ENCODE measurements around the gene SKAP1. TPM values are rescaled to one million over a fixed set of nuclear protein-coding genes. Genes with fewer than 3 reads are reported as not detected.

The SKAP1 gene
- total and polyA plus RNA-seq, 2 donors from 2014 or later, result 34.8 to 42.6 TPM

DNA sequence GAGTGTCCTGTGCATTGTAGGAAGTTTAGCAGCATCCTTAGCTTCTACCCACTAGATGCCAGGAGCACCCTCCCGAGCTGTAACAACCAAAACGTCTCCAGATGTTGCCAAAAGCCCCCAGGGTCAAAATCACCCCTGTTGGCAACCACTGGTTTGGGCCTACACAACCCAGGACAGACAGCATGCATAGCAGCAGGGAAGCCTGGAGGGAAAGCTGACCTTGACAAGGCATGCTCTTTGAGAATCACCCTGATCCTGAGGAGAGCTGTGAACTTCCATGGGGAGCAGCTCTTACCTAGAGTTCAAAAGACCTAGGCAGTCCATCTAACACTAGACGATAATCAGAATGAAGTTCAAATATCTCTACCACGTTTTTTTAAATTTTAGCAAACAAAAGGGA lies 9.2 kb downstream of the SKAP1 start:
- H3K9me3 ChIP-seq (ENCODE audit: control insufficient read depth in 2 of 3, insufficient read depth in 1 of 3, low read length in 3 of 3), result no peaks in the 10 kb centered on the region

DNA sequence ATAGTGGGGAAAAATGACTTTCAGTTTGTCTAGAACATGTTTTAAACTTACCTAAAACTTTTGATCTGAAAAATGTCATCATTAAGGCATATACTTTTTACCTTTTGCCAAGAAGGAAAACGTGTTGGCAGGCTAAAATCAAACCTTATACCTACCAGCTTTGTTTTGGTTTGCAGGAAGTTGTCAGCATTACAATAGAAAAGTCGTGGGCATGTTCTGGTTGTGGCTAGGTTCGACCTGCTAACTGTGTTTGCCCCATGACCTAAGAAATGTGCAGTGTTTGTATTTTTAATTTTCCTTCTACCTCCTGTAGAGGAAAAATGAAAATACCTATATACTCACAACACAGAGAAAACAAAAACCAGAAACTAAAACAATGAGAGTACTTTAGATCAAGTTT lies 13.0 kb downstream of the SKAP1 start:
- intact Hi-C loops (cut with DNase I), result no loop called here
- DNase-seq (no peak), FAIRE-seq (no peak)

More for the DNA sequence above, 9.2 kb downstream of the SKAP1 start:
- FAIRE-seq (no peak), DNase-seq (no peak)
- Histone ChIP-seq H3K36me3 (ENCODE audit: control insufficient read depth in 2 of 3, insufficient read depth in 3 of 3, low read length in 3 of 3) (no peaks in the 10 kb centered on the region), H3K9ac (ENCODE audit: low read length in 3 of 3) (no peak overlapping the region), H3K4me3 (ENCODE audit: low read length in 3 of 3) (no peak overlapping the region), H3K27me3 (ENCODE audit: control insufficient read depth, insufficient read depth, low read length) (no peaks in the 10 kb centered on the region), H3K27ac (ENCODE audit: low read depth in 2 of 2, low read length in 2 of 2) (no peak overlapping the region), H3K4me1 (ENCODE audit: control insufficient read depth in 2 of 3, insufficient read depth in 2 of 3, low read depth in 1 of 3, low read length in 3 of 3) (no peaks in the 10 kb centered on the region)
- intact Hi-C loops (cut with DNase I), result no loop called here
- TF ChIP-seq CTCF (IDR thresholded peaks at IDR 0.05; ENCODE audit: borderline replicate concordance, extremely low read depth, insufficient read depth), result no peak

DNA sequence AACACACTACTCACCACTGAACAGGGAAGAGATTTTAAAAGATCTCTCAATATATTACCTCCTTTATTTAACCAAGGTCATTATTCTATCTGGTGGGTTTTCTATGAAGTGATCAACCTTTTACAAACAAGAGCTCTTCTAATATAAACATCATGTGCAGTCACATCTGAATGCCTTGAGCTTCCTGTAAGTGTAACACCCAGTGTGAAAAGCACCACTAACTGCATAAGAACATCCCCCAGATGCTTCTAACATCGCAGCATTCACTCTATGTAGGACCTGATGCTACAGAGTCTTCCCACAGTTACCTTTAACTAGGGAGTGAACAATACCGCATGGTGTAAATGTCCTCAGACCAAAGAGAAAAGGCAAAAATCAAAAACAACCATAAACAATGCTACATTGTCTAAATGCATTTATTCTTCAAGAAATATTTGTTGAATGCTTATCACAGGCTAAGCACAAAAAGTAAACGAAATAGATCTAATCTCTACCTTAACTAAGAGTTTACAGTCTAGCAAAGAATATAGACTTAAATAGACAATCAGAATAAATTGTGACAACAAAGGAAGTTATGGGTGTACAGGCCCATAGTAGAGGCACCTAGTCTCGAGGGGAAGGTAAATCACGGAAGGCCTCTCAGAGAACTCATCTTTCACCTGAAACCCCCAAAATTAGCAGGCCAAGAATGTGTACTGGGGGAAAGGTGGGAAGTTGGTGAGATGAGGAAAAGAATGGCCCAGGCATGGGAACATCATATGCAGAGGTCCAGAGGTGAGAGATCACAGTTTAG lies 16.2 kb downstream of the SKAP1 start:
- DNase-seq (no peak), FAIRE-seq (no peak)
- no peak overlapping the region for H3K4me3 ChIP-seq (ENCODE audit: low read length in 3 of 3)
- no peak overlapping the region for H3K9ac ChIP-seq (ENCODE audit: low read length in 3 of 3)
- TF ChIP-seq CTCF (IDR thresholded peaks at IDR 0.05; ENCODE audit: borderline replicate concordance, extremely low read depth, insufficient read depth), result no peak
- H3K36me3 ChIP-seq (ENCODE audit: control insufficient read depth in 2 of 3, insufficient read depth in 3 of 3, low read length in 3 of 3), result no peaks in the 10 kb centered on the region
- no peaks in the 10 kb centered on the region for H3K27me3 ChIP-seq (ENCODE audit: control insufficient read depth, insufficient read depth, low read length)
- H3K9me3 ChIP-seq (ENCODE audit: control insufficient read depth in 2 of 3, insufficient read depth in 1 of 3, low read length in 3 of 3), result no peaks in the 10 kb centered on the region
- intact Hi-C loops (cut with DNase I), result no loop called here
- H3K4me1 ChIP-seq (ENCODE audit: control insufficient read depth in 2 of 3, insufficient read depth in 2 of 3, low read depth in 1 of 3, low read length in 3 of 3), result no peaks in the 10 kb centered on the region
- H3K27ac ChIP-seq (ENCODE audit: low read depth in 2 of 2, low read length in 2 of 2), result no peak overlapping the region

More for the DNA sequence above, 13.0 kb downstream of the SKAP1 start:
- no peak overlapping the region for H3K4me3 ChIP-seq (ENCODE audit: low read length in 3 of 3)
- no peak overlapping the region for H3K9ac ChIP-seq (ENCODE audit: low read length in 3 of 3)
- H3K27ac ChIP-seq (ENCODE audit: low read depth in 2 of 2, low read length in 2 of 2), result peak overlapping the region in 1 of 2 donors; percentile 6
- no peaks in the 10 kb centered on the region for H3K4me1 ChIP-seq (ENCODE audit: control insufficient read depth in 2 of 3, insufficient read depth in 2 of 3, low read depth in 1 of 3, low read length in 3 of 3)
- no peak for TF ChIP-seq CTCF (IDR thresholded peaks at IDR 0.05; ENCODE audit: borderline replicate concordance, extremely low read depth, insufficient read depth)
- H3K27me3 ChIP-seq (ENCODE audit: control insufficient read depth, insufficient read depth, low read length), result no peaks in the 10 kb centered on the region
- no peaks in the 10 kb centered on the region for H3K9me3 ChIP-seq (ENCODE audit: control insufficient read depth in 2 of 3, insufficient read depth in 1 of 3, low read length in 3 of 3)
- H3K36me3 ChIP-seq (ENCODE audit: control insufficient read depth in 2 of 3, insufficient read depth in 3 of 3, low read length in 3 of 3), result no peaks in the 10 kb centered on the region

All from kidney (tissue), 14 donors.